ENCODE results near the gene VWC2L. TPM values are rescaled to one million over a fixed set of nuclear protein-coding genes. Genes with fewer than 3 reads are reported as not detected.

Gene VWC2L
- total RNA-seq, 4 donors from 2014 or later: not detected

DNA sequence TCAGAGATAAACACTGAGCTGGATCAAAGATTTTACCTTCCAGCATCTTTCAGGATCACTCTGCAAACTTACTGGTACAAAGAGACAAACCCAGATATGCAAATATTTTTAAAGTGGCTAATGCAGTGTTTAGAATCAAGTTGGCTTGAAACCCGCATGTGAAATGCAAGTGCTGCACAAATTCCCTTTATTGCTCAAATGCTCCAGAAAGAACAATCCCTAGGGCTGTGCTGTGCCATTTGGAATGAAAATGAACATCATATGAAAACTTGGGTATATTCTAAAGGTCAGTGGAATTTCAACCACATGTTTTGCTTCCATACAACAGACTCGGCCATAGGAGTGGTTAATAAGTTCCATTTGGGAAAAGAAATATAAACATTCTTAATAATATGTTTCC is 139.1 kb downstream of the VWC2L start:
- peaks cover 0 to 4% (median 0%) of the 10 kb centered on the region in 3 donors for H3K4me1 ChIP-seq
- 54 to 84% methylated on average over 2 of the region's 2 CpGs for WGBS, 2 donors
- H3K27ac ChIP-seq: no peak overlapping the region
- H3K4me3 ChIP-seq: no peak overlapping the region
- TF ChIP-seq POLR2A (IDR thresholded peaks at IDR 0.05): no peak
- TF ChIP-seq, protein P1, sequence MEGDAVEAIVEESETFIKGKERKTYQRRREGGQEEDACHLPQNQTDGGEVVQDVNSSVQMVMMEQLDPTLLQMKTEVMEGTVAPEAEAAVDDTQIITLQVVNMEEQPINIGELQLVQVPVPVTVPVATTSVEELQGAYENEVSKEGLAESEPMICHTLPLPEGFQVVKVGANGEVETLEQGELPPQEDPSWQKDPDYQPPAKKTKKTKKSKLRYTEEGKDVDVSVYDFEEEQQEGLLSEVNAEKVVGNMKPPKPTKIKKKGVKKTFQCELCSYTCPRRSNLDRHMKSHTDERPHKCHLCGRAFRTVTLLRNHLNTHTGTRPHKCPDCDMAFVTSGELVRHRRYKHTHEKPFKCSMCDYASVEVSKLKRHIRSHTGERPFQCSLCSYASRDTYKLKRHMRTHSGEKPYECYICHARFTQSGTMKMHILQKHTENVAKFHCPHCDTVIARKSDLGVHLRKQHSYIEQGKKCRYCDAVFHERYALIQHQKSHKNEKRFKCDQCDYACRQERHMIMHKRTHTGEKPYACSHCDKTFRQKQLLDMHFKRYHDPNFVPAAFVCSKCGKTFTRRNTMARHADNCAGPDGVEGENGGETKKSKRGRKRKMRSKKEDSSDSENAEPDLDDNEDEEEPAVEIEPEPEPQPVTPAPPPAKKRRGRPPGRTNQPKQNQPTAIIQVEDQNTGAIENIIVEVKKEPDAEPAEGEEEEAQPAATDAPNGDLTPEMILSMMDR (IDR thresholded peaks at IDR 0.05): no peak
- DNase-seq: no peak
- H3K36me3 ChIP-seq: no peaks in the 10 kb centered on the region
- intact Hi-C loops (cut with DNase I): no loop called here
- H3K27me3 ChIP-seq: no peaks in the 10 kb centered on the region
- H3K9me3 ChIP-seq: no peaks in the 10 kb centered on the region

GRCh38 chr2:214550786-214551185 is 139.9 kb downstream of the VWC2L start:
- Histone ChIP-seq H3K27ac (no peak overlapping the region), H3K36me3 (no peaks in the 10 kb centered on the region), H3K4me1 (peaks cover 0 to 4% (median 0%) of the 10 kb centered on the region in 3 donors), H3K27me3 (no peaks in the 10 kb centered on the region), H3K4me3 (no peak overlapping the region), H3K9me3 (no peaks in the 10 kb centered on the region)
- intact Hi-C loops (cut with DNase I): no loop called here
- no peak for DNase-seq
- WGBS, 2 donors: 78 to 87% methylated on average over 3 of the region's 3 CpGs
- TF ChIP-seq, protein P1 (IDR thresholded peaks at IDR 0.05): no peak
- TF ChIP-seq POLR2A (IDR thresholded peaks at IDR 0.05): no peak

GRCh38 chr2:214557884-214558283 is 147.0 kb downstream of the VWC2L start:
- H3K9me3 ChIP-seq: no peaks in the 10 kb centered on the region
- H3K4me1 ChIP-seq: no peaks in the 10 kb centered on the region
- H3K4me3 ChIP-seq: no peak overlapping the region
- no peak for DNase-seq
- TF ChIP-seq, protein P1 (IDR thresholded peaks at IDR 0.05): no peak
- TF ChIP-seq POLR2A (IDR thresholded peaks at IDR 0.05): no peak
- H3K27ac ChIP-seq: no peak overlapping the region
- no peaks in the 10 kb centered on the region for H3K36me3 ChIP-seq
- 69 to 73% methylated on average over 3 of the region's 3 CpGs for WGBS, 2 donors
- H3K27me3 ChIP-seq: no peaks in the 10 kb centered on the region
- intact Hi-C loops (cut with DNase I): no loop called here

DNA sequence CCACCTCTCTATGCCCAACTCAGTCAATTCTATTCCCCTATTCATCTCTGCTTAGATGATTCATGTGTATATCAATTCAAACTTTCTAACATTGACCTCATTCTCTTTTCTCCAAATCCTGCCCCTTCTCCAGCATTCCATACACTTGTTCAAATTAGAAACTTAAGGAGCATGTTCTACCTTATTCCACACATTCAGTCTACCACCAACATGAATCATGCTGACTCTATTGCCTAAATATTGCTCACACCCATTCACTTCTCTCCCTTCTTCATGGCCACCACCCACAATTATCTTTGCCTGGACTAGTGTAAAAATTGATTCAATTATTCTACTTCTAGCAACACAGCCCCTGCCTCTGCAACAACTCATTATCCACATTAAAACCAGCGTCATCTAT is 147.5 kb downstream of the VWC2L start:
- TF ChIP-seq, protein P1 (IDR thresholded peaks at IDR 0.05): no peak
- no peak for TF ChIP-seq POLR2A (IDR thresholded peaks at IDR 0.05)
- H3K4me3 ChIP-seq: no peak overlapping the region
- no peak for DNase-seq
- H3K27ac ChIP-seq: no peak overlapping the region
- 65 to 91% methylated on average over 1 of the region's 1 CpG for WGBS, 2 donors
- H3K4me1 ChIP-seq: no peaks in the 10 kb centered on the region
- H3K9me3 ChIP-seq: no peaks in the 10 kb centered on the region
- intact Hi-C loops (cut with DNase I): no loop called here
- H3K27me3 ChIP-seq: no peaks in the 10 kb centered on the region
- H3K36me3 ChIP-seq: no peaks in the 10 kb centered on the region

DNA sequence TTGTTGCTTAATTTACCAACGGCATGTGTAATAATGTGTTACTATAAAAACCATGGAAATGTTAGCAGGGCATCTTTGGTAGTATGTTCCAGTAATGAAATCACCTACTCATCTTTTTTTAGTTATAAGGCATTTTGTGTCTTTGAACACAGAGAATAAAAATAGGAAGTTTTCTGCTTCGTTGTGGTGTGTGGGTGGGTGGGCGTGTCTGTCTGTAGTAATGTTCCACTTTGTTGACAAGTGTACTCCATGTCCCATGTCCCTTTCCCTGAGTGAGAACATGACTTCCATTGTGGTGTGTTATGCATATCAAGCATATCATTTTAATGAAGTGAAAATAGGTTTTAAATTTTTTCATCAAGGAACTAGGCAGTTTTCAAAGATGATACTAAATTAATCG is 149.3 kb downstream of the VWC2L start:
- TF ChIP-seq POLR2A (IDR thresholded peaks at IDR 0.05): no peak
- TF ChIP-seq, protein P1 (IDR thresholded peaks at IDR 0.05): no peak
- no peaks in the 10 kb centered on the region for H3K9me3 ChIP-seq
- intact Hi-C loops (cut with DNase I): no loop called here

More for the DNA sequence above, 149.3 kb downstream of the VWC2L start:
- Histone ChIP-seq H3K36me3 (no peaks in the 10 kb centered on the region), H3K27me3 (no peaks in the 10 kb centered on the region), H3K4me3 (no peak overlapping the region), H3K4me1 (no peaks in the 10 kb centered on the region), H3K27ac (no peak overlapping the region)
- 65 to 75% methylated on average over 4 of the region's 4 CpGs for WGBS, 2 donors
- no peak for DNase-seq

Data from esophagus squamous epithelium (tissue), 5 donors.